Measurements from ENCODE around the gene KCNC4. TPM values are rescaled to one million over a fixed set of nuclear protein-coding genes. Genes with fewer than 3 reads are reported as not detected.

The KCNC4 gene
- 1.8 and 2.7 TPM in 2 replicates for total RNA-seq (2014; rRNA removed; shearing (Covaris generic))
- 5.5 and 11.5 TPM in 2 replicates for polyA plus RNA-seq (2015; cell fraction: cytosol; rRNA removed)
- 8.8 and 16.6 TPM in 2 replicates for polyA plus RNA-seq (2015; cell fraction: nucleus; rRNA removed)

- DNase-seq (ENCODE audit: low read depth, low spot score) = peak; percentile 82
- in situ Hi-C loops (cut with HindIII; ENCODE audit: low pct_unique_long_range_greater_than_20kb, low sequenced_read_pairs) = no loop called here
These were observed at the start of gene KCNC4 for GRCh38 chr1:110209715-110210603. Gene KCNC4, plus strand, starts transcription at chr1:110210314. Its CDS starts 1,186 bp downstream, at chr1:110211500.

DNA sequence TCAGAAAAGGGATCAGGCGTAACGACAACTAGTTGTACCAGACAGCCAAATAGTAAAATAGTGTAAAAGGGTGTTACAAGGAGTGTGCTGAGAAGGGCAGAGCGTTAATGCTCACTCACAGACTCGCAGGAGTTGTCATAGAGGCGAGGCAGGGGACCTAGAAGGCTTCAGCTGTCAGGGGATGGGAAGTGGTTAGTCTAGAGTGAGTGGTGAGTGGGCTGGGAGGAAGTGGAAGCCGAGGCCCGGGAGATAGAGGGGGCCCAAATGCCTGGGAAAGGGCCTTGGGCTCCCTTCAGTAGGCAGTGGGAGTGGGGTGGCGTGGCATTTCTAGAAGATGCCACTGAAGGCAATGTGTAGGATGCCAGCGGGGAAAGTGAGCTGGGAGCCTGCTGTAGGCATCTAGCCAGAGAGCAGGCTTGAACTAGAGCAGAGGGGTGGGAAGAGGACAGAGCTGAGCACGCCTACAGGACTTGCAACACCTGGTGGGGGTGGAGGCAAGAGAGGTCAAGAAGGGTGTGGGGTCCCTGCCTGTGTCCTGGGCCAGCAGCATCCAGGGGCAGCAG lies 49.5 kb upstream of the KCNC4 start:
- in situ Hi-C loops (cut with HindIII; ENCODE audit: low pct_unique_long_range_greater_than_20kb, low sequenced_read_pairs) = no loop called here
- no peak for DNase-seq (ENCODE audit: low read depth, low spot score)

GRCh38 chr1:110161165-110161564 lies 48.9 kb upstream of the KCNC4 start:
- in situ Hi-C loops (cut with HindIII; ENCODE audit: low pct_unique_long_range_greater_than_20kb, low sequenced_read_pairs) = no loop called here
- DNase-seq (ENCODE audit: low read depth, low spot score) = no peak

- in situ Hi-C loops (cut with HindIII; ENCODE audit: low pct_unique_long_range_greater_than_20kb, low sequenced_read_pairs) = no loop called here
- no peak for DNase-seq (ENCODE audit: low read depth, low spot score)
These were observed 48.3 kb upstream of the KCNC4 start for GRCh38 chr1:110161849-110162248.

GRCh38 chr1:110163591-110163990 lies 46.5 kb upstream of the KCNC4 start:
- in situ Hi-C loops (cut with HindIII; ENCODE audit: low pct_unique_long_range_greater_than_20kb, low sequenced_read_pairs) = no loop called here
- DNase-seq (ENCODE audit: low read depth, low spot score) = no peak

- DNase-seq (ENCODE audit: low read depth, low spot score) = no peak
- in situ Hi-C loops (cut with HindIII; ENCODE audit: low pct_unique_long_range_greater_than_20kb, low sequenced_read_pairs) = no loop called here
These were observed 45.3 kb upstream of the KCNC4 start for GRCh38 chr1:110164725-110165350.

- no peak for DNase-seq (ENCODE audit: low read depth, low spot score)
- in situ Hi-C loops (cut with HindIII; ENCODE audit: low pct_unique_long_range_greater_than_20kb, low sequenced_read_pairs) = no loop called here
These were observed 44.3 kb upstream of the KCNC4 start for GRCh38 chr1:110165761-110166231.

GRCh38 chr1:110166861-110167260 lies 43.3 kb upstream of the KCNC4 start:
- DNase-seq (ENCODE audit: low read depth, low spot score) = no peak
- in situ Hi-C loops (cut with HindIII; ENCODE audit: low pct_unique_long_range_greater_than_20kb, low sequenced_read_pairs) = no loop called here

- DNase-seq (ENCODE audit: low read depth, low spot score) = no peak
- in situ Hi-C loops (cut with HindIII; ENCODE audit: low pct_unique_long_range_greater_than_20kb, low sequenced_read_pairs) = no loop called here
These were observed 39.1 kb upstream of the KCNC4 start for GRCh38 chr1:110170766-110171733.

- in situ Hi-C loops (cut with HindIII; ENCODE audit: low pct_unique_long_range_greater_than_20kb, low sequenced_read_pairs) = no loop called here
- DNase-seq (ENCODE audit: low read depth, low spot score) = no peak
These were observed 38.1 kb upstream of the KCNC4 start for GRCh38 chr1:110172001-110172400.

GRCh38 chr1:110173466-110174105 lies 36.5 kb upstream of the KCNC4 start:
- no peak for DNase-seq (ENCODE audit: low read depth, low spot score)
- in situ Hi-C loops (cut with HindIII; ENCODE audit: low pct_unique_long_range_greater_than_20kb, low sequenced_read_pairs) = no loop called here

DNA sequence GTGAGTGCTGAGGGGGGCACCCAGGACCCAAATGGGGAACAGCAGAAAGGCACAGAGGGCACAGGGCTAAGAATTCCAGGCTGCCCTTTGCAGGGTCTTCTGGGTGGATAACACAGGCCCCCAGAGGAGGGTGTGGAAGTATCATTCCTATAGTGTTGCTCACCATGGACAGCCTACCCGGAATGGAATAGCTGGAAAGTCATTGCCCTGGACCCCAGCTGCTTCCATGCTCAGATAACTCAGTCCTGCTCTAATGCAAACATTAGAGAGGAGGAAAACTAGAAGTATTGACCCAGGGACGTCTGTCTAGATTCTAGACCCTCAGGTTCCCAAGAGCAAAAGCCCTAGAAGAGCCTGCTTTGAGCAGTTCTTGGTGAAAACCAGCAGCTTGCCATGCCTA lies 35.2 kb upstream of the KCNC4 start:
- DNase-seq (ENCODE audit: low read depth, low spot score) = no peak
- in situ Hi-C loops (cut with HindIII; ENCODE audit: low pct_unique_long_range_greater_than_20kb, low sequenced_read_pairs) = no loop called here

DNA sequence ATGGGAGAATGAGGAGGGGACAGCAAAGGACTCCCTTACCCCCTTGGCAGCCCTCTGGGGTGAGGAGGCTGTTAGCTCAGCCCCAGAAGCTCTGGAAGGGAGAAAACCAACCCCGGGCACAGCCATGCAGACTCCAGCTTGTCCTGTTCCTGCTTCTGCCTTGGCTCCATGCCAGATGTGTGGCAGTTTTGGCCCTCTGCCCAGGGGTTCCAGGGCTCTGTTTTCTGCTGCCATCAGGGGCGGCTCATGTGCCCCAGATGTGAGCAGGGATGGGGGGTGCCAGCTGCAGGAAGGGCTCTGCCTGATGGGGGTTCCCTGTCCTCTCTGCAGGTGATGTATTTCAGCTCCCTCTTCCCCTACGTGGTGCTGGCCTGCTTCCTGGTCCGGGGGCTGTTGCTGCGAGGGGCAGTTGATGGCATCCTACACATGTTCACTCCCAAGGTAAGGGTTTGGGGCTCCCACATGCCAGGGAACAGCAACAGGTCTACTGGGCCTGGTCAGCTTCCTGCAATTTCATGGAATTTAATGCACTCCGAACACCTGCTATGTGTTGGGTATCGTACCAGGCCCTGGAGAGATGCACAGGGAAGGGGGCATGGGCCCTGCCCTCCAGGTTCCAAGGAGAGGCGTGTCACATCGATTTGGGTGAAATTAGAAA lies 33.7 kb upstream of the KCNC4 start:
- no peak for DNase-seq (ENCODE audit: low read depth, low spot score)

DNA sequence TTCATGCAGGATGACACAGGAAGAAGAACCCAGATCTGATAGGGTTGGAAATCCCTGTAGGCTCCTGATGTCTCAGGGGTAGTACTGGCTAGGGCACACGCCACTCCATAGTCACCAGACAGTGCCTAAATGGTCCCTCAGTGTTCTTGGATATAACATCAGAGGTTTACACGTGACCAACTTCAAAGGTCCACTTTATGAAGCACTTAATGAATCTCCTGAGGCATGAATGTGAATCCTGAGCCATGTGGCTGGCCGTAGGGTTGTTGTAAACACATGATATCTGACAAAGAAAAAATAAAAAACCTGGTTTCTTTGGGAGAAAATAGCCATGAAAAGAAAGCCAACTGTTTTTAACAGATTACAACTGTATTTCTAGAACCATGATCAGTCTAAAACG lies 32.3 kb upstream of the KCNC4 start:
- in situ Hi-C loops (cut with HindIII; ENCODE audit: low pct_unique_long_range_greater_than_20kb, low sequenced_read_pairs) = no loop called here

More for the DNA sequence above, 33.7 kb upstream of the KCNC4 start:
- in situ Hi-C loops (cut with HindIII; ENCODE audit: low pct_unique_long_range_greater_than_20kb, low sequenced_read_pairs) = no loop called here

DNA sequence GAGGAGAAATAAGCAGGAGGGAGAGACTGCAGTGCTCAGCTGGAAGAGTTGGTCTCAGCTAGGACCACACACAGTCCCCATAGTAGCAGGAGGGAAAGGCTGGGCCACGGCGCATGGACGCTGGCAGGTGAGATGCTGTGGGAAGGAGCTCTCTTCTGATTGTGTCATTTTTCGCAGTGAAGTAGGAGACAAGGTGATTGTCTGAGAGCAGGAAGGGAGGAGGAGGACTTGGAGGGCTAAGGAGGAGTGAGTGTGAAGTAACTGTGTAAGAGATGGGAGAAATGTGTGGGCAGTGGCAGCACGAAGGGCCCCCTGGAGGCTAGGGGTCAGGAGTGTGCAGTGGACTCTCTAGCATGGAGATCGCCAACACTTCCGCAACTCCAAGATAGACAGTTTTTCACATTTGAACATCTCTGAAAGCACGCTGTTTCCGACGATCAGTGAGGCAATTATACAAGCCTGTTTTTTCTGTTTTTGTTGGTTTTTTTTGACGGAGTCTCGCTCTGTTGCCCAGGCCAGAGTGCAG lies 26.4 kb upstream of the KCNC4 start:
- no peak for DNase-seq (ENCODE audit: low read depth, low spot score)
- in situ Hi-C loops (cut with HindIII; ENCODE audit: low pct_unique_long_range_greater_than_20kb, low sequenced_read_pairs) = no loop called here

More for the DNA sequence above, 32.3 kb upstream of the KCNC4 start:
- peak; percentile 80 for DNase-seq (ENCODE audit: low read depth, low spot score)

DNA sequence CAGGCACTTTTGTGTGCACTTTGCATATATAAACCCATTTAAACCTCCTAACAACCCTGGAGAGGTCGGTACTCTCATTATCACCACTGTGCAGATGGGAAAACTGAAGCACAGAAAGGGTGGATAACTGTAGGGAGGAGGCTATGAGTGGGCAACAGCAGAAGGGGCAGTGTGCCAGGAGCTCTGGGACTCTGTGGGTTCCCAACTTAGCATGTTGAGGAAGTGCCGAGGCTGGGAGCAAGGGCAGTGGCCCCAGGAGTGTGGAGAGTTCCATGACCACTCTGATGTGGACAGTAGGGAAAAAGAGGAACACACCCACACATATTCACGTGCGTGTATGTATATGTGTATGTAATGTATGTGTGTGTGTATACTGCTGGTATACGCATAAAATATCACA lies 25.7 kb upstream of the KCNC4 start:
- DNase-seq (ENCODE audit: low read depth, low spot score) = no peak
- in situ Hi-C loops (cut with HindIII; ENCODE audit: low pct_unique_long_range_greater_than_20kb, low sequenced_read_pairs) = no loop called here

Measured in SK-MEL-5 (cell line).